Renal cortex interstitium (tissue), 11 donors: ENCODE results near the gene SNF8. TPM values are rescaled to one million over a fixed set of nuclear protein-coding genes. Genes with fewer than 3 reads are reported as not detected.

Experiments
- DNase-seq, 11 donors: peaks; one replicate each; pipeline ENCODE4 v3.0.0-alpha.2; 2013; ENCODE audit warnings: low read depth in 9 of 11, low spot score in 4 of 11; ENCODE audit errors: extremely low read depth in 1 of 11
- polyA plus RNA-seq, 3 donors: library from polyadenylated mRNA; unstranded; fragments of 120-200 nt; gene quantifications; one replicate each; pipeline ENCODE4 v1.2.1, GENCODE V29; 2013; ENCODE audit not compliant: insufficient read length in 3 of 3

SNF8 gene
- polyA plus RNA-seq, 3 donors, result 103 to 112 (median 108) TPM

DNA sequence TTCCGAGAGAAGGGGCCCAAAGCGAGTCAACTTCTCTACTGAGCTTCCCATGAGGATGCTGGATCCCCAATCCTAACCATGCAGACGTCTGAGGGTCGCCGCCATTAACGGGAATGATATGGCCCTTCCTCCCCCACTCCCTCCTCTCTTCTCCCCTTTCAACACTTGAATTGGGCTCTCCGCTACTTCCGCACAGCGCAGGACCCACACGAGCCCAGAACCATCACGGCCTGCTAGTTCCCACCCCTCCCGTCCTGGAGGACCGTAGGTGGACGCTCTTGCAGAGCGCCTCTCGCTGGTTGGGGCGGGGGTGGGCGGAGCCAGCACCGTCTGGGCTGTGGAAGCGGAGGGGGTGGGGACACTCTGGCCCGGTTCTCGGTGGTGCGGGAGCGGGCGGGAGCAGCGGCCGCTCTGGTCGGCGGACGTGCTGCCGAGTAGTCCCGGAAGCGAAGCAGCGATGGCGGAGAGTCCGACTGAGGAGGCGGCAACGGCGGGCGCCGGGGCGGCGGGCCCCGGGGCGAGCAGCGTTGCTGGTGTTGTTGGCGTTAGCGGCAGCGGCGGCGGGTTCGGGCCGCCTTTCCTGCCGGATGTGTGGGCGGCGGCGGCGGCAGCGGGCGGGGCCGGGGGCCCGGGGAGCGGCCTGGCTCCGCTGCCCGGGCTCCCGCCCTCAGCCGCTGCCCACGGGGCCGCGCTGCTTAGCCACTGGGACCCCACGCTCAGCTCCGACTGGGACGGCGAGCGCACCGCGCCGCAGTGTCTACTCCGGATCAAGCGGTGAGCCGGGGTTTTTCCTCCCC is 36.4 kb downstream of the SNF8 start, which contains the start of gene UBE2Z:
TSS of gene UBE2Z (plus strand) at position 361 of the 797 bp plus-strand sequence. CDS start at position 458, 97 bp downstream.
- peak; percentile 85 to 94 (median 92) for DNase-seq

DNA sequence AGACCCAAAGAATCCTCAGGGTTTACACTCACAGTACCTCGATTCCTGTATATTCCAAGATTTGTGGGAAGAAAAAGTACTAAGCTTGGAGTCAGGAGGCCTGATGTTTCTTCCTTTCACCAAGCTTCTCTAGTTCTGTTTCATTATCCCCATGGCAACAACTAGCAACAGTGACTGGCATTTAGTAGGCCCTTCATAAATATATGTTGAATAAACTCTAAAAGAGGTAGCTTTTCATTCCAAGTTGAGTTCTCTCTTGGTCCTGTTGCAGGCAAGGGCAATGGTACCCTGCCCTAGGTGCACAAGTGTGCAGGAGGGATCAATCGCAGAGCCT is 37.0 kb downstream of the SNF8 start:
- peak in 3 of 11 donors; percentile 38 to 53 (median 49) for DNase-seq

GRCh38 chr17:48905987-48906515 is 38.6 kb downstream of the SNF8 start:
- no peak for DNase-seq

GRCh38 chr17:48904428-48904827 is 40.2 kb downstream of the SNF8 start:
- no peak for DNase-seq

DNA sequence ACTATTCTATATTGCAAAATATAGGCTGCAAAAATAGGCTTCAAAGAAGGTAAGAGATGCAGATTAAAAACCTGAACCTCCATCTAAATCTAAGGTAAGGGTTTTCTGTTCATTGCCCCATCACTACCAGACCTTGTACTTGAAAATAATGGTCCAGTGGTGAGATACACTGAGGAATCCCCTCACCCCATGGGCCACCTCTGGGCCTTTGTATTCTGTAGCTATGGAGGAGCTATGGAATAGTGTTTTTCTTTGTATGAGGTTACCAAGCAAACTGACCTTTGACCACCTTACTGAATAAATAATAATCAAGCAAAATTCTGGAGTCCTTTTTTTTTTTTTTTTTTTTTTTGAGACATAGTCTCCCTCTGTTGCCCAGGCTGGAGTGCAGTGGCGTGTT is 41.2 kb downstream of the SNF8 start:
- no peak for DNase-seq

DNA sequence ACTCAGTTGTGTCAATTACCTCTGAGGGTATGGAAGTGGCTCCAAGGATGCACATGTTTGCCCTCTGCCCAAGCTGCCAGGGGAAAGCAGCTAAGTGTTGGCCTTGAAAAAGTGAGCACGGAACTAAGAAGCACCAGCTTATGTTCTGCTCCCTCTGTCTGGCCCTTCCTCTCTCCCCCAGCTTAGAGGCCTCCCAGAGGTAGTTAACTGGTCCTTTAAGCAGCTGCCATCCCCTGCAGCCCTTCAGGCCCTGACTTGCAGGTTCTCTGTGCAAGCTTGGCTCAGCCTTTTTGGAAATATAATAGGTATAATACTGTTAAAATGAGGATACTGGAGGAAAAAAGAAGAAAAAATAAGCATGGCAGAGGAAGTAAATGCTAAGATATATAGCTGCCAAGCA is 43.4 kb downstream of the SNF8 start:
- no peak for DNase-seq

DNA sequence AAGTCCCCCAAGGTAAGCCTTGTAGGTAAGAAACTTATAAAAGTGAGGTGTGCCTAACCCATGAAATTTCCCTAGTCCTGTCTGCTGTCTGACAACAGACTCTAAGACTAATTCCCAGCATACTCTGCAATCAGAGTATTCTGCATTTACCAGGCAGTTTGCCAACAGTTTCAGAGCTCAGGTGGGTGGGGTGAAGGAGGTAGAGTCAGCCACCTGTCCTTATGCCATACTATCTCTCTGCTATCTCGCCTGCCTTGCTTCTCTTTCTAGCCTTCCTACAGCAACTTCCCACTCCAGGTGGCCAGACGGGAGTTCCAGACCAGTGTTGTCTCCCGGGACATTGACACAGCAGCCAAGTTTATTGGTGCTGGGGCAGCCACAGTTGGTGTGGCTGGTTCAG is 49.8 kb downstream of the SNF8 start:
- no peak for DNase-seq

- no peak for DNase-seq
Measured at GRCh38 chr17:48893646-48894508, 50.8 kb downstream of the SNF8 start.

GRCh38 chr17:48892940-48893645 is 51.5 kb downstream of the SNF8 start:
- DNase-seq, result no peak

DNA sequence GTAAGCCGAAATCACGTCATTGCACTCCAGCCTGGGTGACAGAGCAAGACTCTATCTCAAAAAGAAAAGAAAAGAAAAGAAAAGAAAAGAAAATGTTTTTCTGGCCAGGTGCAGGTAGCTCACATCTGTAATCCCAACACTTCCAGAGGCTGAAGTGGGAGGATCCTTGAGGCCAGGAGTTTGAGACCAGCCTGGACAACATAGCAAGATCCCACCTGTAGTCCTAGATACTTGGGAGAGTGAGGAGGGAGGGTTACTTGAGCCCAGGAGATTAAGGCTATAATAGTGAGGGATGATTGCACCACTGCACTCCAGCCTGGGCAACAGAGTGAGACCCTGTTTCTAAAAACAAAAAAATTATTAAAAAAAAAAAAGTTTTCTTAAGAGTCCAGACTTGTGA is 54.6 kb downstream of the SNF8 start:
- DNase-seq, result no peak

GRCh38 chr17:48883171-48883570 is 61.5 kb downstream of the SNF8 start:
- DNase-seq, result peak in 1 of 11 donors; percentile 26

- DNase-seq, result no peak
Measured at GRCh38 chr17:48882272-48882671, 62.4 kb downstream of the SNF8 start.

Other genes with a start within 250 kb of the SNF8 start
- gene PRAC1, start 222.3 kb downstream of the SNF8 start, polyA plus RNA-seq, result not detected
- gene PRAC2, start 221.7 kb downstream of the SNF8 start, polyA plus RNA-seq, result not detected
- gene HOXB13, start 216.1 kb downstream of the SNF8 start, polyA plus RNA-seq, result not detected
- under 1 TPM; 0.44 to 0.54 (median 0.52) TPM for gene TTLL6, start 127.6 kb downstream of the SNF8 start, polyA plus RNA-seq
- gene CALCOCO2, start 113.8 kb downstream of the SNF8 start, polyA plus RNA-seq, result 10 to 100 TPM; 71.9 to 83.7 (median 81.1) TPM
- gene ATP5MC1, start 52.1 kb downstream of the SNF8 start, polyA plus RNA-seq, result 100 to 1,000 TPM; 138 to 156 (median 145) TPM
- 100 to 1,000 TPM in 1 of 3 donors, 10 to 100 TPM in 2; 95.4 to 103 (median 98.8) TPM for gene UBE2Z, start 36.4 kb downstream of the SNF8 start, polyA plus RNA-seq
- gene GIP, start 23.8 kb upstream of the SNF8 start, polyA plus RNA-seq, result not detected
- gene IGF2BP1, start 52.5 kb upstream of the SNF8 start, polyA plus RNA-seq, result 10 to 100 TPM; 18.1 to 29.0 (median 28.1) TPM
- gene B4GALNT2, start 187.9 kb upstream of the SNF8 start, polyA plus RNA-seq, result 1 to 10 TPM in 2 of 3 donors, under 1 TPM in 1; 0.40 to 2.8 (median 2.4) TPM